Right lobe of liver (tissue), 4 donors: ENCODE data around the gene IQCF6.

Experiments
- CTCF ChIP-seq, 4 donors: fragments of 200-600 bp in 3 of 4; fragments of 450-650 bp in 1 of 4; IDR thresholded peaks; one replicate each; pipeline versions ENCODE4 v1.5.1 to v1.8.0; 2016 to 2022; ENCODE audit warnings: antibody characterized with exemption in 4 of 4, mild to moderate bottlenecking in 2 of 4
- POLR2A ChIP-seq: fragments of 450-650 bp; IDR thresholded peaks from one replicate; pipeline ENCODE4 v1.6.1; 2017; ENCODE audit warnings: antibody characterized with exemption, mild to moderate bottlenecking
- donor health status: DM: no; HTN: no; CAD: no.
- donor health status: DM: no; HTN: no; CAD: no.
- donor health status: DM: no; HTN: yes; CAD: no.

GRCh38 chr3:51796854-51797253, 17.8 kb upstream of the IQCF6 start:
- TF ChIP-seq CTCF (IDR thresholded peaks at IDR 0.05) (no peak), POLR2A (no peak)
